ENCODE measurements around the gene IL20RB. TPM values are rescaled to one million over a fixed set of nuclear protein-coding genes. Genes with fewer than 3 reads are reported as not detected.

IL20RB gene
- total RNA-seq, 4 donors from 2014 or later: 0.27 to 1.8 (median 1.7) TPM; not detected in 1

DNA sequence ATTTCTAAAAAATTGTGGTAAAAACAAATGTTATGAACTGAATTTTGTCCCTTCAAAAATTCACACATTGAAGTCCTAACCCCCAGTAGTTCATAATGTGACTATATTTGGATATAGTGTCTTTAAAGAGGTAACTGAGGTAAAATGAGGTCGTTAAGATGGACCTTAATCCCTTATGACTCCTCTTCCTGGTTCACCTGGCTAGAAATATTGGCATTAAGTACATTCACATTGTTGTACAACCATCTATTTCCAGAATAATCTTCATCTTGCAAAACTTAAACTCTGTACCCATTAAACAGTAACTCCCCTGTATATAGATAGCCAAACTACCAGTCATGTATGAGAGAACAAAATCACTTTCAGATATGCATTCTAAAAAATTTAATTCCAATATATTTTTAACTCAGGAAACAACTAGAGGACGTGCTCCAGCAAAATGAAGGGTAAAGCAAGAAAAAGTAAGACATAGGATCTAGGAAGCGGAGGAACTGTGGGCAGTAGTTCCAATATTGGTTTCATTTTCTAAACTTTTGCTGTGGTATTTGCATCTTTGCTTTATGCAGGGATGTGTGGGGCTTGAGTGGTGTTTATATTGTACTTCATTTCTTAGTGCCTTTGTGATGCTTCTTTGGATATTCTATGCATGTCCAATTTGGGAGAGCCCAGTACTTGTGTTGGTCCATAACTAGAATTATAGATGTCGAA is 36.7 kb upstream of the IL20RB start:
- TF ChIP-seq EP300 (IDR thresholded peaks at IDR 0.05; ENCODE audit: low read depth) (no peak), POLR2AphosphoS5 (IDR thresholded peaks at IDR 0.05) (no peak), POLR2A (IDR thresholded peaks at IDR 0.05) (no peak)
- TF ChIP-seq, protein P1, sequence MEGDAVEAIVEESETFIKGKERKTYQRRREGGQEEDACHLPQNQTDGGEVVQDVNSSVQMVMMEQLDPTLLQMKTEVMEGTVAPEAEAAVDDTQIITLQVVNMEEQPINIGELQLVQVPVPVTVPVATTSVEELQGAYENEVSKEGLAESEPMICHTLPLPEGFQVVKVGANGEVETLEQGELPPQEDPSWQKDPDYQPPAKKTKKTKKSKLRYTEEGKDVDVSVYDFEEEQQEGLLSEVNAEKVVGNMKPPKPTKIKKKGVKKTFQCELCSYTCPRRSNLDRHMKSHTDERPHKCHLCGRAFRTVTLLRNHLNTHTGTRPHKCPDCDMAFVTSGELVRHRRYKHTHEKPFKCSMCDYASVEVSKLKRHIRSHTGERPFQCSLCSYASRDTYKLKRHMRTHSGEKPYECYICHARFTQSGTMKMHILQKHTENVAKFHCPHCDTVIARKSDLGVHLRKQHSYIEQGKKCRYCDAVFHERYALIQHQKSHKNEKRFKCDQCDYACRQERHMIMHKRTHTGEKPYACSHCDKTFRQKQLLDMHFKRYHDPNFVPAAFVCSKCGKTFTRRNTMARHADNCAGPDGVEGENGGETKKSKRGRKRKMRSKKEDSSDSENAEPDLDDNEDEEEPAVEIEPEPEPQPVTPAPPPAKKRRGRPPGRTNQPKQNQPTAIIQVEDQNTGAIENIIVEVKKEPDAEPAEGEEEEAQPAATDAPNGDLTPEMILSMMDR (IDR thresholded peaks at IDR 0.05): no peak
- intact Hi-C loops (cut with DNase I; ENCODE audit: low total_unique reads) (no loop called here), in situ Hi-C loops (cut with MboI; ENCODE audit: low pct_ligation_motif_present in 1 of 4, low pct_unique_long_range_greater_than_20kb in 1 of 4, low sequenced_read_pairs in 3 of 4) (no loop called here)
- Histone ChIP-seq H3K36me3 (no peaks in the 10 kb centered on the region), H3K4me1 (peaks cover 0 to 41% (median 9%) of the 10 kb centered on the region in 4 donors), H3K27ac (peak overlapping the region in 1 of 4 donors; percentile 21), H3K4me3 (no peak overlapping the region), H3K27me3 (no peaks in the 10 kb centered on the region), H3K9me3 (no peaks in the 10 kb centered on the region)
- no peak for DNase-seq
- WGBS, 2 donors (ENCODE audit: low coverage in 1 of 2): 77 to 90% methylated on average over 4 of the region's 4 CpGs

- WGBS, 2 donors (ENCODE audit: low coverage in 1 of 2): 56 to 72% methylated on average over 5 to 7 of the region's 7 CpGs
- Histone ChIP-seq H3K9me3 (no peaks in the 10 kb centered on the region), H3K27ac (no peak overlapping the region), H3K4me1 (peaks cover 8 to 27% (median 9%) of the 10 kb centered on the region in 4 donors), H3K36me3 (peaks cover 0 to 5% (median 0%) of the 10 kb centered on the region in 4 donors), H3K4me3 (no peak overlapping the region), H3K27me3 (no peaks in the 10 kb centered on the region)
- in situ Hi-C loops (cut with MboI; ENCODE audit: low pct_ligation_motif_present in 1 of 4, low pct_unique_long_range_greater_than_20kb in 1 of 4, low sequenced_read_pairs in 3 of 4) (no loop called here), intact Hi-C loops (cut with DNase I; ENCODE audit: low total_unique reads) (no loop called here)
- DNase-seq: no peak
- no peak for TF ChIP-seq EP300 (IDR thresholded peaks at IDR 0.05; ENCODE audit: low read depth)
- TF ChIP-seq POLR2A (IDR thresholded peaks at IDR 0.05): no peak
- TF ChIP-seq POLR2AphosphoS5 (IDR thresholded peaks at IDR 0.05): no peak
- TF ChIP-seq, protein P1 (IDR thresholded peaks at IDR 0.05): no peak
These were observed 32.2 kb upstream of the IL20RB start for GRCh38 chr3:136925425-136926190.

DNA sequence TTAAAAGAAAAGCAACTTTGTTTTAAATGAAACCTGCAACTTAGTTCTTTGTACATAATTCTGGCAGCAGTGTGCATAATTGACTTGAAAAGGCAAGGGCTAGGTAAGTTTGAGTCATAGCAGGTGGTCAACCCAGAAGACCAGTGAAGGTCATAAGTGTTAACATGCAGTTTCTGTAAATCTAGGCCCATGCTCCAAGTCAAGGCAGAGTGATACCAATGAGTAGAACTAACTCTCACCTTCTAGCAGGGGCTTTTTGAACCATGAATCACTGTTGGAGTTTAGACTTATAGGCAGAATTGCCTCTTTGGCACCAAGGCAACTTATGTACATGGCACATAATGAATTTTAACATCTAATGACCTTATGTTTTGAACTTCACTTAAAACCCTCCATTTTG is 29.5 kb upstream of the IL20RB start:
- no peak overlapping the region for H3K4me3 ChIP-seq
- H3K36me3 ChIP-seq: peaks cover 0 to 5% (median 0%) of the 10 kb centered on the region in 4 donors
- DNase-seq: no peak
- H3K27me3 ChIP-seq: no peaks in the 10 kb centered on the region
- H3K9me3 ChIP-seq: no peaks in the 10 kb centered on the region
- no peak overlapping the region for H3K27ac ChIP-seq
- in situ Hi-C loops (cut with MboI; ENCODE audit: low pct_ligation_motif_present in 1 of 4, low pct_unique_long_range_greater_than_20kb in 1 of 4, low sequenced_read_pairs in 3 of 4) (no loop called here), intact Hi-C loops (cut with DNase I; ENCODE audit: low total_unique reads) (no loop called here)
- peaks cover 12 to 53% (median 25%) of the 10 kb centered on the region in 4 donors for H3K4me1 ChIP-seq
- TF ChIP-seq, protein P1 (IDR thresholded peaks at IDR 0.05): no peak
- no peak for TF ChIP-seq POLR2A (IDR thresholded peaks at IDR 0.05)
- TF ChIP-seq EP300 (IDR thresholded peaks at IDR 0.05; ENCODE audit: low read depth): no peak
- TF ChIP-seq POLR2AphosphoS5 (IDR thresholded peaks at IDR 0.05): no peak

DNA sequence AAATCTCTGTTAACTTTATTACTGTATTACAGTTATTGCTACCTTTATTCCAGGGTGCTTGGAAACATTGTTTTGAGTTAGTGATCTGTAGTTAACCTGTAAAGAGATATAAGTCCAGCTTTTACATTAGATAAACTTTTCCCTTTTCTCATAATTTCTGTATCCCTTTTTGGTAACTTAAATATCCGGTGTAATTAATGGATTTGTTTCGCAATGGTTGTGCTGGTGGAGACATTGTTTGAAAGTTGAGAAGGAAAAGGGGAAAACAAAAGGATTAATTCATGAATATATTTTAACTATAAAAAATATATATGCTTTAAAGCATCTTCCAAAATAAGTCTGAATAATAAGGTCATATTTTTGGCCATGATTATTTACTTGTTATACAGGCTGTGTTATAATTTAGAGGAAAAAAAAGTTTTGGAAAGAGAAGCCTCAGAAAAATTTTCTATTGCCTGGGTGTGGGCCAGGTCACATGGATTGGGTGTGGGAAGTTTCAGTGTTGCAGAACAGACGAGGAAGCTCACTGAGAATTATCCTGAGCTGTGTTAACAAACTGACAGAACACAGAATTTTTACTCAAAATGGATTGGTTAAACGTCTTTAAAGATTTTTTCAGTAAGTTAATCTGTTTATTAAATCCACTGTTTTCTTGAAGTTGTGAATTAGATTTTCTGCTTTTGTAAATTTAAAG is 27.7 kb upstream of the IL20RB start:
- in situ Hi-C loops (cut with MboI; ENCODE audit: low pct_ligation_motif_present in 1 of 4, low pct_unique_long_range_greater_than_20kb in 1 of 4, low sequenced_read_pairs in 3 of 4) (no loop called here), intact Hi-C loops (cut with DNase I; ENCODE audit: low total_unique reads) (no loop called here)
- WGBS, 2 donors (ENCODE audit: low coverage in 1 of 2): 18 to 29% methylated on average over 4 of the region's 4 CpGs

More for the DNA sequence above, 27.7 kb upstream of the IL20RB start:
- TF ChIP-seq POLR2A (IDR thresholded peaks at IDR 0.05): peak; percentile 33
- TF ChIP-seq EP300 (IDR thresholded peaks at IDR 0.05; ENCODE audit: low read depth): no peak
- TF ChIP-seq, protein P1 (IDR thresholded peaks at IDR 0.05): no peak
- TF ChIP-seq POLR2AphosphoS5 (IDR thresholded peaks at IDR 0.05): peak in 2 of 3 donors; percentile 54 to 65
- no peaks in the 10 kb centered on the region for H3K27me3 ChIP-seq
- H3K27ac ChIP-seq: peak overlapping the region; percentile 45 to 73 (median 65)
- H3K9me3 ChIP-seq: no peaks in the 10 kb centered on the region
- H3K4me3 ChIP-seq: peak overlapping the region in 2 of 4 donors; percentile 10 to 39
- peaks cover 0 to 15% (median 0%) of the 10 kb centered on the region in 4 donors for H3K36me3 ChIP-seq
- peak; percentile 75 for DNase-seq
- peaks cover 12 to 56% (median 28%) of the 10 kb centered on the region in 4 donors for H3K4me1 ChIP-seq

Measured in transverse colon (tissue), 4 donors.